Hematopoietic multipotent progenitor cell treated with erythropoietin and hydrocortisone succinate and interleukin-3 and kit ligand, for 17 days (in vitro differentiated cells): Measurements from ENCODE around the gene HCFC1.

Experiments
- DNase-seq: peaks from one replicate; pipeline ENCODE4 v3.0.0-alpha.2; 2015; ENCODE audit warnings: low spot score

Gene HCFC1

DNA sequence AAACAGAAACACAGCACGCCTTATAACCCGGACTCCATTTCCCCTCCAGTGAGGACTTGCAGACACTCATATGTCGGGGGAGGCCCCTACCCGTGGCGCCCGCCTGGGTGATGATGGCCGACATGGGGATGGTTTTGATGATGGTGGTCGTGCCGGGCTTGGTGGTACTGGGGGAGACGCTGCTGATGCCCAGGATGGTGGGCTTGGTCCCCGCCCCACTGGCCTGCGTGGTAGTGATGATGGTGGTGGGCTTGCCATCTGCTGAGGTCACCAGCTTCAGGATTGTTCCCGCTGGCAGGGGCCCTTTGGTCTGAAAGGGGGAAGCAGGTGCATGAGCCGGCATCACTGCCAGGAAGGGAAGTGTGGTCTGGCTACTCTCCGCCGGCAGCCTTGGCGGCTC is 14.4 kb downstream of the HCFC1 start:
- no peak for DNase-seq

GRCh38 chrX:153956044-153956907 is 15.3 kb downstream of the HCFC1 start:
- no peak for DNase-seq

GRCh38 chrX:153955228-153955732 is 16.3 kb downstream of the HCFC1 start:
- no peak for DNase-seq

DNA sequence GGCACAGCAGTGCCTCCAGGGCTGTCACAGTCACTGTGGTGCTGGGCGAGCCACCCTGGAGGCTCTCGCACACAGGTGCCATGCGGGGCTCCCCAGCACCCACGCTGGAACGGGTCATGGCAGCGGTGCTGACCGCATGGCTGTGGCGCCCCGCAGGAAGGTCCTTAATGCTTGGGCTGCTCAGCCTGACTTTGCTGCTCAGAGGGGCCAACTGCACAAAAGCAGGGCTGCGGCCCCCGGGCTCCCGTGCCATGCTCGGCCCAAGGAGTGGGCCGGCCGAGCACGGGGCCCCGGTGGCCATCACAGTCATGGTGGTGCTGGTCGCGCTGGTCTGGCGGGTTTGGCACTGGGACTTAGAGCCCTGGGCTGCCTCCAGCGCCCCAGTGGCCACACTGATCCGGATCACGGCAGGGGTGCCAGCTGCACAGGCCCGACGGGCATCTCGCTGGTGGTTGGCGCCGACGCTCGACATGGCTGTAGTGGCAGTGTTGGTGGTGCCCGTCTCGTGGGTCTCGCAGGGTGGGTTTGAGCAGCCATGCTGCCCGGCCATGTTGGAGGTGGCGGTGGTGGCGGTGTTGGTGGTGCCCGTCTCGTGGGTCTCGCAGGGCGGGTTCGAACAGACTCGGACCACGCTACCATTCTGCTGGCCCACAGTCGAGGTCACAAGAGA is 16.9 kb downstream of the HCFC1 start:
- no peak for DNase-seq

- no peak for DNase-seq
These were observed 17.6 kb downstream of the HCFC1 start for GRCh38 chrX:153953892-153954557.

- DNase-seq, result peak; percentile 75
These were observed 18.2 kb downstream of the HCFC1 start for GRCh38 chrX:153953342-153953830.

DNA sequence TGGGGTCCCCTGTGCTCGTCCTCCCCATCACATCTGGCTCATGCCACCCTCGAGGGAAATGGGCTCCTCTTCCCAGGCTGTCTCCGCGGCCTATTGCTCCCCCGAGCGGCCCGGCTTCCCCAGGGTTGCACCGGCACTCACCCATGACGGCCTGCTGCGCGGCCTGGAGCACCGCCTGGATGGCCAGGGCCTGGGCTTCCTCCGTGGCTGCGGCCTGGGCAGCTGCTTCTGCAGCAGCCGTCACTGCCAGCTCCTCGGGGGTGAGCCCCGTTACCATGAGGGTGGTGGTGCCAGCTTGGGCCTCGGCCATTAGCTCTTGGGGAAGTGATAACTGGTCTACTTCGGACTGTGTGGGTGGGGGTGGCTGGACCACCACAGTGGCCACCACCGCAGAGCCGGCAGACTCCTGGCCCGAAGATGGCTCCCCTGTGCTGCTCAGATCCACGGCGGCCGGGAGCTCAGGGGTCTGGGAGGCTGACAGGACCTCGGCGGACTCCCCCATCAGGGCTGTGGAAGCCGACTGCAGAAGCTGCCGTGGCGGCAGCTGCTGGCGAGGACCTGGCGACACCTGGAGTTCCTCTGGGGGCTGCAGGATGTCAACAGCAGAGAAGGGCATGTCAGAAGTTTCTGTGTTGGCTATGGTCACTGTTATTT is 19.1 kb downstream of the HCFC1 start:
- DNase-seq, result no peak

GRCh38 chrX:153951683-153952372 is 19.8 kb downstream of the HCFC1 start:
- no peak for DNase-seq

- DNase-seq, result no peak
These were observed 21.5 kb downstream of the HCFC1 start for GRCh38 chrX:153950127-153950526.

DNA sequence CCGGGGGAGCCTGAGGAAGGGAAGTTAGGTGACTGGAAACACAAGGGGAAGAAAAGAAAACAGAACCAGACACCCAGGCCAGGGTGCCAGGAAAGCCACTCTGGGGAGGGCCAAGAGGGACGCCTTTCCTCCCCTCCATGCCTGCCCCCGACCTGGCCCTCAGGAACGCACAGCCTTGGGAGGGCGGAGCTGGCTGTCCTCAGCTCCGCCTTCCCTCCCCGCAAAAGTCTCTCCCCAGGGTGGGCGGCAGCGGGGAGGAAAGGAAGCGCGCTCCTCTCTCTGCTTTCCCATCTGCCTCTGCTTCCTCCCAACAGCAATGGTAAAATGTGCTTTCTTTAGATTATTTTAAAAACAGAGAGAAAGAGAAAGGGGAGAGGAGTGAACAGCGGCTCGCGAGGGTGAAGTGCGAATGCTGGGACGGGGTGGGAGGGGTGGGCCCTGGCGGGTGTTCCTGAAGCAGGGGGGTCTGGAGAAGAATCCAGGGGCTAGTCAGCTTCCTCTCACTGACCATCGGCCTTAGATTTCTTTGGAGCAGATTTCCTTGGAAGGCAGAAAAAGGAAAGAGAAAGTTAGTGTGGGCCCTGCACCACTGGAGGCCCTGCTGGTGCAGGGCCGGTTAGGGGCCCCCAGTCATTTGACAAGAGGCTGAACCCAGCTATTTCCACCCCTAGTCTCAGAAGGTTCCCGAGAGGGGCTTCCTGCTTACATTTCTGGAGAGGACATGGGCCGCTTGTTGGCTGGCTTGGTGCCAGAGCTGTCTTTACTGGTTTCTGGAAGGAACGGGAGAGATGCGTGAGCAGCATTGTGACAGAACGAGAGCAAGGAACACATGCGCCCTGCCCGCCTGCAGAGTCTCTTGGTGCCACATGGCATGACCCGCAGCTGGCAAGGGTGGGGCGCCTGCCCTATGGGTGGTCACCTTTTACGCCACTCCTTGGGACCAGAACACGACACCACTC is 22.5 kb downstream of the HCFC1 start:
- DNase-seq, result no peak

- no peak for DNase-seq
These were observed 23.6 kb downstream of the HCFC1 start for GRCh38 chrX:153948002-153948466.

DNA sequence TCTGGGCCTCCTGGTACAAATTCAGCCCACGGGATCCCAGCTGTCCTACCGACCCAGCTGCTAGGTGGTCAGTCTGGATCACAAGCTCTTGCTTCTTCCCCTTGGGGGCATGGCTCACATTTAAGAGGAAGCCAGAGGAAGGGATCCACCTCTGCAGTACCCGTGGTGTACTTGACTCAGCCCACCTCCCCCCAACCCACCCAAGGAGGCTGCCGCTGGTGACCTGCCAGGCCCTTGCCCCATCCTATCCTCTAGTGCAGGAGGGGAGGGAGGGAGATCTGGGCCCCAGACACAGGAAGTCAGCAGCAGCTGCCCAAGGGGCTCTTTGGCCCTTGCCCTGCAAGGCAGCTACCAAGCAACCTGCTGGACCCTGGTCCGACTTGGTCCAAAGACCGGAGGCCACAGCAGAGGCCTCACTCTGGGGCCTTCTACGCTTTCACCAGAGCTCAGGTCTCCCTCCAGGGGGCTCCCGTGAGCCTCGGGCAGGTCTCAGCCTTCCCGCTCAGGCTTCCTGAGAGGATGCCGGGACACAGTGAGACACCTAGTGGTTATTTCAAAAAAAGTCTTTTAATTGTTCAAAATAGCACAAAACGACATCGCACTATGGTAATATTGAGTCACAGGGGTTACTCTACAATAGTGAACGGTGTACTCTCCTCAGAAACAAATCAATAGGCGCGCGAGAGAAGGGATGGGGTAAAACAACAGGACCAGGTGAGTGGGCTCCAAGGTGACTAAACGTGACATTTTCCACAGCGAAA is 24.4 kb downstream of the HCFC1 start:
- DNase-seq, result peak; percentile 85

GRCh38 chrX:153945956-153946943 is 25.4 kb downstream of the HCFC1 start:
- DNase-seq, result no peak

- DNase-seq, result no peak
These were observed 26.8 kb downstream of the HCFC1 start for GRCh38 chrX:153944800-153945150.

DNA sequence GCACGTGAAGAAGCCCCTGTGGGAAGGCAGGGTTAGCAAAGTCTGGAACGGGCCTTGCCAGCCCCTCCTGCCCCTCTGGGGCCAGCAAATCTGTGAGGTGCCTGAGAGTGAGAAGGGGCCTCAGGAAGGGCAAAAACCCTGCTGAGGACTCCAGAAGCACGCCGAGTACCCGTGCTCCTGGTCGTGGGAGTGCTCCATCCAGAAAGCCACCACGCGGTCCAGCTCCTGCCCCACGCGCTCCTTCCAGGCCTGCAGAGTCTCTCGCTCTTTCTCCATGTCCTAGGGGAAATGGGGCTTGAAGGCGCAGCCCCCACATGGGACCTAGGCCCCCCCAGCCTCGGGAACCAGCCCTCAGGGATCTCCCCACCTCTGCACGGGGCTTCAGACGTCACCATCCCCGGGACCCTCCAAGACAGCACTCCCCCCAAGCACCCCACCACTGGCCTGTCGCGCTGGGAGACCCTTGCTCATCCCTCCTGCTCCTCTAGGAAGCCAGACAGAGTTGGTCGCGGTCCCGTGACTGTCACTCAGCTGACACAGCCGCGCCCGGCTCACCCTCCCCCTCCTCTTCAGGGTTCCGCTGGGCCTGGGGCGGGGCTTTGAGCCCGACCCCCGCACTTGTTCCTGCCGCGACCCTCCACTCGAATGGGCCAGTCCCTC is 27.3 kb downstream of the HCFC1 start, which contains the start of gene RENBP:
TSS of gene RENBP (minus strand) at position 504 of the 660 bp plus-strand sequence. CDS start at position 471, 33 bp downstream.
- DNase-seq, result peak; percentile 47

DNA sequence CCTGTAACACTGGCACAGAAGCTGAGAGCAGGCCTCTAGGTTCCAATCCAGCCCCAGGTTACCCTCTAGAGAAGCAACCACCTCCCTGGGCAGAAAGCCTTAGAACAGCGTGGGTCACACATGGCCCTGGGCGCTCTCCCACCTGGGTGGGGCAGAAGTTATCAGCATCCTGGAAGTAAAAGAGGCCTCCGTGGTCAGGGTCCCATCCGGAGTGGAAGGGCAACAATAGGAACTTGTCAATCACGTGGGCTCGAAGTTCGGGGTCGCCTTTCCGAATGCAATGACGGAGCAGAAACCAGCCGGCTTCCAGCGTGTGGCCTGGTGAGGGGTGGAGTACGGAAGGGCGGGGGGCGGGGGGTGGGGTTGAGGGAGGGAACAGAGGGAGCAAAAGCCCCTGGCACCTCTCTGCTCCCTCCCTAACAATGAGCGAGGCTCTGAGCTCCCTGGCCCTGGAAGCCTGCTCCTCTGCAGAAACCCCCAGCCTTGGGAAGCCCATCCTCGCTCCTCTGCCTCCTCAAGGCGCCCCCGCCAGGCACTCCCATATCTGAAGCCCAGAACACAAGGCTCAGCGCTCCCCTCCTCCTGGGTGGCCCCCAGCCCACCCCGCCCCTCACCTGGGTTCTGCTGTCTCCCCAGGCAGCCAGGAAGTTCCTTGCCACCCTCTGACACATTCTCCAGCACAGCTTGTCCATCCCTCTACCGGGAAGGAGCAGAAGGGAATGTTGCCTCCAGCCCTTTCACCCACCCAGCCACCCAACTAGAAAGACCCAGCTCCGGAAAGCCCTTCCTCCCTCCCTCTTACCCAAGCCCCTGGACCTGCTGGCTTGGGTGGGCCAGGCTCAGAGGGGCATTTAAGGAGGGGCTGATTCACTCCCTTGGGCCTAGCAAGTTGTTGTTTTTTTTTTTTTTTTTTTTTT is 30.0 kb downstream of the HCFC1 start:
- no peak for DNase-seq
